Nephron progenitor cell (in vitro differentiated cells): Measurements from ENCODE around the gene COMMD8.
A peak's percentile ranks its signal among the peaks of the same experiment; 100 is the strongest.

Source experiments
- DNase-seq: peaks from one replicate; pipeline ENCODE4 v3.0.0; 2021
- H3K27ac Mint-ChIP-seq: 2 replicates; pipeline ENCODE4 v1.8.0; 2021; ENCODE audit warnings: mild to moderate bottlenecking, moderate library complexity, mixed read lengths
- H3K27me3 Mint-ChIP-seq: 2 replicates; pipeline ENCODE4 v1.8.0; 2021; ENCODE audit warnings: mild to moderate bottlenecking, low read depth, mixed read lengths; ENCODE audit not compliant: poor library complexity
- H3K36me3 Mint-ChIP-seq: 2 replicates; pipeline ENCODE4 v1.8.0; 2021; ENCODE audit warnings: low read depth, mixed read lengths
- H3K4me1 Mint-ChIP-seq: 2 replicates; pipeline ENCODE4 v1.8.0; 2021; ENCODE audit warnings: mixed read lengths
- H3K4me3 Mint-ChIP-seq: 2 replicates; pipeline ENCODE4 v1.8.0; 2021; ENCODE audit warnings: mild to moderate bottlenecking, moderate library complexity, mixed read lengths
- H3K9me3 Mint-ChIP-seq: 2 replicates; pipeline ENCODE4 v1.8.0; 2021; ENCODE audit warnings: mild to moderate bottlenecking, moderate library complexity, mixed read lengths
- CTCF ChIP-seq: fragments of 200-600 bp; sonication (generic); IDR thresholded peaks from 2 replicates; pipeline ENCODE4 v1.5.0; 2021; ENCODE audit warnings: antibody characterized with exemption

COMMD8 gene

GRCh38 chr4:47486231-47486673 is 22.8 kb upstream of the COMMD8 start:
- no peak for DNase-seq
- H3K4me1 Mint-ChIP-seq: peaks cover 21% of the 10 kb centered on the region
- peaks cover 10% of the 10 kb centered on the region for H3K9me3 Mint-ChIP-seq
- TF ChIP-seq CTCF: no peak
- H3K4me3 Mint-ChIP-seq: peak overlapping the region; percentile 96
- peaks cover 9% of the 10 kb centered on the region for H3K27me3 Mint-ChIP-seq
- no peak overlapping the region for H3K27ac Mint-ChIP-seq
- H3K36me3 Mint-ChIP-seq: peaks cover 6% of the 10 kb centered on the region

GRCh38 chr4:47485768-47486167 is 22.3 kb upstream of the COMMD8 start:
- no peak for TF ChIP-seq CTCF
- peak overlapping the region; percentile 96 for H3K4me3 Mint-ChIP-seq
- H3K9me3 Mint-ChIP-seq: peaks cover 10% of the 10 kb centered on the region
- peak overlapping the region; percentile 94 for H3K27ac Mint-ChIP-seq
- H3K36me3 Mint-ChIP-seq: peaks cover 6% of the 10 kb centered on the region
- peaks cover 9% of the 10 kb centered on the region for H3K27me3 Mint-ChIP-seq
- no peak for DNase-seq
- H3K4me1 Mint-ChIP-seq: peaks cover 21% of the 10 kb centered on the region

- TF ChIP-seq CTCF: no peak
- peak; percentile 96 for DNase-seq
- Mint-ChIP-seq H3K36me3 (peaks cover 6% of the 10 kb centered on the region), H3K9me3 (peaks cover 10% of the 10 kb centered on the region), H3K27ac (peak within 1 kb of the TSS; percentile 94), H3K4me3 (peak within 1 kb of the TSS; percentile 96), H3K4me1 (peaks cover 21% of the 10 kb centered on the region), H3K27me3 (peaks cover 9% of the 10 kb centered on the region)
These were observed 21.7 kb upstream of the COMMD8 start, which contains the start of gene ATP10D for GRCh38 chr4:47485047-47485692. ATP10D (plus strand) TSS chr4:47485275; CDS start chr4:47512541, 27,266 bp downstream.

GRCh38 chr4:47484168-47484567 is 20.7 kb upstream of the COMMD8 start:
- Mint-ChIP-seq H3K27me3 (peaks cover 9% of the 10 kb centered on the region), H3K27ac (no peak overlapping the region), H3K4me3 (peak overlapping the region; percentile 96), H3K9me3 (peaks cover 7% of the 10 kb centered on the region), H3K36me3 (peaks cover 6% of the 10 kb centered on the region), H3K4me1 (peaks cover 21% of the 10 kb centered on the region)
- DNase-seq: no peak
- TF ChIP-seq CTCF: no peak

- no peak overlapping the region for H3K27ac Mint-ChIP-seq
These were observed 20.2 kb upstream of the COMMD8 start for GRCh38 chr4:47483745-47484144.

More at GRCh38 chr4:47483745-47484144, 20.2 kb upstream of the COMMD8 start:
- DNase-seq: no peak
- peaks cover 3% of the 10 kb centered on the region for H3K9me3 Mint-ChIP-seq
- H3K4me3 Mint-ChIP-seq: peak overlapping the region; percentile 96
- peaks cover 2% of the 10 kb centered on the region for H3K36me3 Mint-ChIP-seq
- no peak for TF ChIP-seq CTCF
- H3K27me3 Mint-ChIP-seq: peaks cover 9% of the 10 kb centered on the region
- H3K4me1 Mint-ChIP-seq: peaks cover 21% of the 10 kb centered on the region
